Measurements from ENCODE around the gene NCKIPSD.

- no peak for TF ChIP-seq POLR2A (IDR thresholded peaks at IDR 0.05)
- TF ChIP-seq, protein P1, sequence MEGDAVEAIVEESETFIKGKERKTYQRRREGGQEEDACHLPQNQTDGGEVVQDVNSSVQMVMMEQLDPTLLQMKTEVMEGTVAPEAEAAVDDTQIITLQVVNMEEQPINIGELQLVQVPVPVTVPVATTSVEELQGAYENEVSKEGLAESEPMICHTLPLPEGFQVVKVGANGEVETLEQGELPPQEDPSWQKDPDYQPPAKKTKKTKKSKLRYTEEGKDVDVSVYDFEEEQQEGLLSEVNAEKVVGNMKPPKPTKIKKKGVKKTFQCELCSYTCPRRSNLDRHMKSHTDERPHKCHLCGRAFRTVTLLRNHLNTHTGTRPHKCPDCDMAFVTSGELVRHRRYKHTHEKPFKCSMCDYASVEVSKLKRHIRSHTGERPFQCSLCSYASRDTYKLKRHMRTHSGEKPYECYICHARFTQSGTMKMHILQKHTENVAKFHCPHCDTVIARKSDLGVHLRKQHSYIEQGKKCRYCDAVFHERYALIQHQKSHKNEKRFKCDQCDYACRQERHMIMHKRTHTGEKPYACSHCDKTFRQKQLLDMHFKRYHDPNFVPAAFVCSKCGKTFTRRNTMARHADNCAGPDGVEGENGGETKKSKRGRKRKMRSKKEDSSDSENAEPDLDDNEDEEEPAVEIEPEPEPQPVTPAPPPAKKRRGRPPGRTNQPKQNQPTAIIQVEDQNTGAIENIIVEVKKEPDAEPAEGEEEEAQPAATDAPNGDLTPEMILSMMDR (IDR thresholded peaks at IDR 0.05) = no peak
These were observed 60.1 kb downstream of the NCKIPSD start for GRCh38 chr3:48625600-48625999.

Data from thyroid gland (tissue), 4 donors.